Measurements from ENCODE around the gene TNFSF8. TPM values are rescaled to one million over a fixed set of nuclear protein-coding genes. Genes with fewer than 3 reads are reported as not detected.
A peak's percentile ranks its signal among the peaks of the same experiment; 100 is the strongest.

The TNFSF8 gene
- total RNA-seq, 2 experiments from 2014 or later: 30.3 to 34.5 TPM

GRCh38 chr9:114878879-114879564, 51.4 kb downstream of the TNFSF8 start:
- no peak for DNase-seq
- CTCF ChIA-PET: no interaction called here
- Mint-ChIP-seq H3K36me3 (peaks cover 38% of the 10 kb centered on the region), H3K9me3 (ENCODE audit: low read depth) (peaks cover 26% of the 10 kb centered on the region), H3K27ac (no peak overlapping the region), H3K4me3 (no peak overlapping the region), H3K4me1 (peaks cover 4% of the 10 kb centered on the region), H3K27me3 (no peaks in the 10 kb centered on the region)
- ATAC-seq: no peak

GRCh38 chr9:114869845-114870244, 60.5 kb downstream of the TNFSF8 start:
- CTCF ChIA-PET: interaction anchor here (1.1 to 1.3 kb wide), 3 partner anchors 28 to 37 kb away, joined by 3 read pairs; no protein-coding TSS in a partner anchor
- peaks cover 18% of the 10 kb centered on the region for H3K9me3 Mint-ChIP-seq (ENCODE audit: low read depth)
- peaks cover 30% of the 10 kb centered on the region for H3K4me1 Mint-ChIP-seq
- H3K4me3 Mint-ChIP-seq: no peak overlapping the region
- peak overlapping the region; percentile 77 for H3K27ac Mint-ChIP-seq
- DNase-seq (peak; percentile 62), ATAC-seq (peak; percentile 27)
- peaks cover 49% of the 10 kb centered on the region for H3K36me3 Mint-ChIP-seq
- no peaks in the 10 kb centered on the region for H3K27me3 Mint-ChIP-seq

- Mint-ChIP-seq H3K4me3 (no peak overlapping the region), H3K27ac (peak overlapping the region; percentile 77), H3K27me3 (no peaks in the 10 kb centered on the region), H3K9me3 (ENCODE audit: low read depth) (peaks cover 17% of the 10 kb centered on the region), H3K4me1 (peaks cover 30% of the 10 kb centered on the region), H3K36me3 (peaks cover 47% of the 10 kb centered on the region)
- no peak for DNase-seq
- CTCF ChIA-PET: interaction anchor here (1.1 to 1.3 kb wide), 3 partner anchors 29 to 38 kb away, joined by 3 read pairs; no protein-coding TSS in a partner anchor
- no peak for ATAC-seq
Observed at GRCh38 chr9:114869378-114869777, 61.0 kb downstream of the TNFSF8 start.

GRCh38 chr9:114867327-114867726, 63.1 kb downstream of the TNFSF8 start:
- CTCF ChIA-PET: interaction anchor here (1.0 kb wide), 1 partner anchor 60 kb away, joined by 3 read pairs; no protein-coding TSS in a partner anchor
- Mint-ChIP-seq H3K27me3 (no peaks in the 10 kb centered on the region), H3K9me3 (ENCODE audit: low read depth) (peaks cover 11% of the 10 kb centered on the region), H3K36me3 (peaks cover 32% of the 10 kb centered on the region), H3K27ac (no peak overlapping the region), H3K4me1 (peaks cover 23% of the 10 kb centered on the region), H3K4me3 (no peak overlapping the region)
- ATAC-seq (no peak), DNase-seq (no peak)

GRCh38 chr9:114864471-114864870, 65.9 kb downstream of the TNFSF8 start:
- H3K27ac Mint-ChIP-seq: no peak overlapping the region
- ATAC-seq: no peak
- peaks cover 8% of the 10 kb centered on the region for H3K27me3 Mint-ChIP-seq
- DNase-seq: no peak
- H3K36me3 Mint-ChIP-seq: peaks cover 13% of the 10 kb centered on the region
- H3K4me3 Mint-ChIP-seq: no peak overlapping the region
- peaks cover 16% of the 10 kb centered on the region for H3K4me1 Mint-ChIP-seq
- CTCF ChIA-PET: interaction anchor here (0.7 to 1.4 kb wide), 2 partner anchors 25 to 145 kb away, joined by 4 read pairs; no protein-coding TSS in a partner anchor
- peaks cover 3% of the 10 kb centered on the region for H3K9me3 Mint-ChIP-seq (ENCODE audit: low read depth)

- Mint-ChIP-seq H3K36me3 (peaks cover 7% of the 10 kb centered on the region), H3K9me3 (ENCODE audit: low read depth) (no peaks in the 10 kb centered on the region), H3K4me1 (peaks cover 13% of the 10 kb centered on the region), H3K27ac (no peak overlapping the region), H3K27me3 (peaks cover 18% of the 10 kb centered on the region), H3K4me3 (no peak overlapping the region)
- DNase-seq: no peak
- CTCF ChIA-PET: interaction anchor here (1.0 kb wide), 1 partner anchor 45 kb away, joined by 4 read pairs; no protein-coding TSS in a partner anchor
- no peak for ATAC-seq
Observed at GRCh38 chr9:114861922-114862605, 68.3 kb downstream of the TNFSF8 start.

- DNase-seq: no peak
- peaks cover 13% of the 10 kb centered on the region for H3K4me1 Mint-ChIP-seq
- H3K4me3 Mint-ChIP-seq: no peak overlapping the region
- H3K36me3 Mint-ChIP-seq: peaks cover 7% of the 10 kb centered on the region
- H3K27ac Mint-ChIP-seq: no peak overlapping the region
- CTCF ChIA-PET: interaction anchor here (1.0 kb wide), 2 partner anchors 46 to 180 kb away, joined by 3 to 4 read pairs; no protein-coding TSS in a partner anchor
- H3K27me3 Mint-ChIP-seq: peaks cover 18% of the 10 kb centered on the region
- H3K9me3 Mint-ChIP-seq (ENCODE audit: low read depth): no peaks in the 10 kb centered on the region
- no peak for ATAC-seq
Observed at GRCh38 chr9:114861273-114861672, 69.1 kb downstream of the TNFSF8 start.

- Mint-ChIP-seq H3K9me3 (ENCODE audit: low read depth) (no peaks in the 10 kb centered on the region), H3K27me3 (peaks cover 18% of the 10 kb centered on the region), H3K4me1 (peaks cover 13% of the 10 kb centered on the region), H3K36me3 (peaks cover 7% of the 10 kb centered on the region), H3K27ac (no peak overlapping the region), H3K4me3 (no peak overlapping the region)
- ATAC-seq (peak; percentile 53), DNase-seq (no peak)
- CTCF ChIA-PET: interaction anchor here (1.0 kb wide), 1 partner anchor 179 kb away, joined by 3 read pairs; no protein-coding TSS in a partner anchor
Observed at GRCh38 chr9:114860187-114860586, 70.2 kb downstream of the TNFSF8 start.

GRCh38 chr9:114856942-114857315, 73.5 kb downstream of the TNFSF8 start:
- Mint-ChIP-seq H3K27me3 (peaks cover 21% of the 10 kb centered on the region), H3K4me1 (peaks cover 9% of the 10 kb centered on the region), H3K9me3 (ENCODE audit: low read depth) (no peaks in the 10 kb centered on the region), H3K27ac (no peak overlapping the region), H3K4me3 (no peak overlapping the region), H3K36me3 (peaks cover 2% of the 10 kb centered on the region)
- CTCF ChIA-PET: no interaction called here
- DNase-seq: no peak
- ATAC-seq: no peak

GRCh38 chr9:114856215-114856941, 74.0 kb downstream of the TNFSF8 start:
- Mint-ChIP-seq H3K4me1 (peaks cover 9% of the 10 kb centered on the region), H3K36me3 (peaks cover 2% of the 10 kb centered on the region), H3K4me3 (no peak overlapping the region), H3K27me3 (peaks cover 21% of the 10 kb centered on the region), H3K9me3 (ENCODE audit: low read depth) (no peaks in the 10 kb centered on the region), H3K27ac (no peak overlapping the region)
- ATAC-seq (no peak), DNase-seq (no peak)
- CTCF ChIA-PET: no interaction called here

GRCh38 chr9:114855488-114855887, 74.9 kb downstream of the TNFSF8 start:
- peaks cover 2% of the 10 kb centered on the region for H3K36me3 Mint-ChIP-seq
- H3K27me3 Mint-ChIP-seq: peaks cover 17% of the 10 kb centered on the region
- peaks cover 13% of the 10 kb centered on the region for H3K4me1 Mint-ChIP-seq
- no peak for DNase-seq
- no peak overlapping the region for H3K4me3 Mint-ChIP-seq
- H3K27ac Mint-ChIP-seq: no peak overlapping the region
- ATAC-seq: no peak
- CTCF ChIA-PET: no interaction called here
- no peaks in the 10 kb centered on the region for H3K9me3 Mint-ChIP-seq (ENCODE audit: low read depth)

- ATAC-seq (no peak), DNase-seq (no peak)
- H3K36me3 Mint-ChIP-seq: peaks cover 2% of the 10 kb centered on the region
- H3K27ac Mint-ChIP-seq: no peak overlapping the region
- no peak overlapping the region for H3K4me3 Mint-ChIP-seq
- CTCF ChIA-PET: interaction anchor here (0.7 to 0.9 kb wide), 2 partner anchors 44 to 54 kb away, joined by 3 read pairs; no protein-coding TSS in a partner anchor
- peaks cover 9% of the 10 kb centered on the region for H3K4me1 Mint-ChIP-seq
- no peaks in the 10 kb centered on the region for H3K9me3 Mint-ChIP-seq (ENCODE audit: low read depth)
- peaks cover 13% of the 10 kb centered on the region for H3K27me3 Mint-ChIP-seq
Observed at GRCh38 chr9:114854736-114855355, 75.5 kb downstream of the TNFSF8 start.
